Astrocyte (in vitro differentiated cells and primary cell): ENCODE data around the gene LRRC73. TPM values are rescaled to one million over a fixed set of nuclear protein-coding genes. Genes with fewer than 3 reads are reported as not detected.

Experiments used
- DNase-seq: peaks from one replicate; pipeline ENCODE4 v3.0.0-alpha.2; 2010; ENCODE audit warnings: low read depth
- FAIRE-seq: peaks from 2 replicates; lab custom pipeline; 2011; peaks lifted over from hg19 to GRCh38; lab: Jason Lieb, UNC
- H2AFZ ChIP-seq: 2 replicates; pipeline ENCODE4 v1.6.0; 2012; ENCODE audit warnings: low read depth, low read length, inconsistent platforms
- H3K27ac ChIP-seq: 2 replicates; pipeline ENCODE4 v1.5.1; 2011; ENCODE audit warnings: low read depth, low read length, inconsistent platforms
- H3K27me3 ChIP-seq: 2 replicates; pipeline ENCODE4 v1.6.0; 2011; ENCODE audit warnings: low read length, inconsistent platforms; ENCODE audit not compliant: insufficient read depth
- H3K36me3 ChIP-seq: 2 replicates; pipeline ENCODE4 v1.5.1; 2011; ENCODE audit warnings: low read length, inconsistent platforms; ENCODE audit not compliant: insufficient read depth
- H3K4me1 ChIP-seq: 2 replicates; pipeline ENCODE4 v1.5.1; 2011; ENCODE audit warnings: low read length, inconsistent platforms; ENCODE audit not compliant: insufficient read depth
- H3K4me2 ChIP-seq: 2 replicates; pipeline ENCODE4 v1.6.0; 2012; ENCODE audit warnings: low read length, inconsistent platforms
- H3K4me3 ChIP-seq: 2 replicates; pipeline ENCODE4 v1.5.1; 2011; ENCODE audit warnings: low read depth, mild to moderate bottlenecking, low read length, inconsistent platforms; ENCODE audit not compliant: insufficient read depth
- H3K79me2 ChIP-seq: 2 replicates; pipeline ENCODE4 v1.6.0; 2012; ENCODE audit warnings: mild to moderate bottlenecking, low read length, inconsistent platforms; ENCODE audit not compliant: insufficient read depth
- H3K9ac ChIP-seq: 2 replicates; pipeline ENCODE4 v1.6.0; 2012; ENCODE audit warnings: mild to moderate bottlenecking, low read length, inconsistent platforms
- H3K9me3 ChIP-seq: 2 replicates; pipeline ENCODE4 v1.5.1; 2012; ENCODE audit warnings: low read depth, mild to moderate bottlenecking, low read length, inconsistent platforms; ENCODE audit not compliant: insufficient read depth
- H4K20me1 ChIP-seq: 2 replicates; pipeline ENCODE4 v1.6.0; 2012; ENCODE audit warnings: low read length, inconsistent platforms; ENCODE audit not compliant: insufficient read depth
- H3K27ac Mint-ChIP-seq: one replicate; pipeline ENCODE4 v1.8.0; 2021; ENCODE audit warnings: mild to moderate bottlenecking, mixed read lengths; ENCODE audit not compliant: unreplicated experiment
- H3K27me3 Mint-ChIP-seq: one replicate; pipeline ENCODE4 v1.8.0; 2021; ENCODE audit warnings: low read depth, mixed read lengths; ENCODE audit not compliant: unreplicated experiment
- H3K36me3 Mint-ChIP-seq: one replicate; pipeline ENCODE4 v1.8.0; 2021; ENCODE audit warnings: low read depth, mixed read lengths; ENCODE audit not compliant: unreplicated experiment
- H3K4me1 Mint-ChIP-seq: one replicate; pipeline ENCODE4 v1.8.0; 2021; ENCODE audit warnings: low read depth, mixed read lengths; ENCODE audit not compliant: unreplicated experiment
- H3K4me3 Mint-ChIP-seq: one replicate; pipeline ENCODE4 v1.8.0; 2021; ENCODE audit warnings: mild to moderate bottlenecking, moderate library complexity, mixed read lengths; ENCODE audit not compliant: unreplicated experiment
- H3K9me3 Mint-ChIP-seq: one replicate; pipeline ENCODE4 v1.8.0; 2021; ENCODE audit warnings: mild to moderate bottlenecking, mixed read lengths; ENCODE audit not compliant: unreplicated experiment
- CTCF ChIP-seq: IDR thresholded peaks from 2 replicates; pipeline ENCODE4 v1.5.1; 2011; ENCODE audit warnings: low read depth, mild to moderate bottlenecking, inconsistent platforms, low read length, moderate library complexity; ENCODE audit not compliant: insufficient read depth
- EZH2 ChIP-seq: IDR thresholded peaks from 2 replicates; pipeline ENCODE4 v1.6.1; 2012; ENCODE audit warnings: mild to moderate bottlenecking, low read length, inconsistent platforms; ENCODE audit not compliant: insufficient read depth
- total RNA-seq: library from RNA; stranded (reverse); gene quantifications from 2 replicates; pipeline ENCODE4 v1.2.1, GENCODE V29; 2021

Gene LRRC73
- total RNA-seq, 1 donor from 2014 or later: 0.30 TPM

- TF ChIP-seq CTCF: no peak
- TF ChIP-seq EZH2: no peak
- no peak overlapping the region for H3K9ac ChIP-seq
- FAIRE-seq: no peak
These were observed 6.7 kb downstream of the LRRC73 start for GRCh38 chr6:43503443-43503842.

GRCh38 chr6:43502666-43503065, 7.5 kb downstream of the LRRC73 start:
- H3K27ac Mint-ChIP-seq: no peak overlapping the region
- Histone ChIP-seq H3K27ac (no peak overlapping the region), H3K9ac (no peak overlapping the region), H3K4me3 (no peak overlapping the region), H3K36me3 (peaks cover 26% of the 10 kb centered on the region), H3K4me2 (no peak overlapping the region), H3K79me2 (peaks cover under 1% of the 10 kb centered on the region), H3K9me3 (no peaks in the 10 kb centered on the region), H3K27me3 (no peaks in the 10 kb centered on the region), H4K20me1 (peaks cover 26% of the 10 kb centered on the region), H2AFZ (no peak overlapping the region), H3K4me1 (no peaks in the 10 kb centered on the region)
- H3K36me3 Mint-ChIP-seq: peaks cover 33% of the 10 kb centered on the region
- H3K4me1 Mint-ChIP-seq: peaks cover 3% of the 10 kb centered on the region
- H3K27me3 Mint-ChIP-seq: peaks cover 2% of the 10 kb centered on the region
- no peaks in the 10 kb centered on the region for H3K9me3 Mint-ChIP-seq
- DNase-seq: no peak
- no peak for TF ChIP-seq CTCF
- no peak for TF ChIP-seq EZH2
- H3K4me3 Mint-ChIP-seq: no peak overlapping the region
- no peak for FAIRE-seq

More at GRCh38 chr6:43503443-43503842, 6.7 kb downstream of the LRRC73 start:
- H3K4me3 Mint-ChIP-seq: no peak overlapping the region
- Histone ChIP-seq H4K20me1 (peaks cover 20% of the 10 kb centered on the region), H3K27ac (no peak overlapping the region), H2AFZ (no peak overlapping the region), H3K9me3 (no peaks in the 10 kb centered on the region), H3K27me3 (no peaks in the 10 kb centered on the region), H3K4me1 (no peaks in the 10 kb centered on the region), H3K4me2 (no peak overlapping the region), H3K79me2 (no peaks in the 10 kb centered on the region), H3K36me3 (peaks cover 26% of the 10 kb centered on the region), H3K4me3 (no peak overlapping the region)
- H3K27me3 Mint-ChIP-seq: peaks cover 9% of the 10 kb centered on the region
- H3K27ac Mint-ChIP-seq: no peak overlapping the region
- peaks cover 32% of the 10 kb centered on the region for H3K36me3 Mint-ChIP-seq
- no peak for DNase-seq
- H3K4me1 Mint-ChIP-seq: no peaks in the 10 kb centered on the region
- no peaks in the 10 kb centered on the region for H3K9me3 Mint-ChIP-seq

GRCh38 chr6:43500921-43501320, 9.2 kb downstream of the LRRC73 start:
- Mint-ChIP-seq H3K9me3 (no peaks in the 10 kb centered on the region), H3K4me1 (peaks cover 15% of the 10 kb centered on the region), H3K27me3 (no peaks in the 10 kb centered on the region), H3K36me3 (peaks cover 32% of the 10 kb centered on the region), H3K4me3 (no peak overlapping the region), H3K27ac (no peak overlapping the region)
- Histone ChIP-seq H4K20me1 (peaks cover 34% of the 10 kb centered on the region), H3K9ac (no peak overlapping the region), H3K27me3 (no peaks in the 10 kb centered on the region), H3K4me1 (peaks cover 15% of the 10 kb centered on the region), H3K36me3 (peaks cover 26% of the 10 kb centered on the region), H3K27ac (no peak overlapping the region), H3K9me3 (no peaks in the 10 kb centered on the region), H3K4me3 (no peak overlapping the region), H2AFZ (no peak overlapping the region), H3K4me2 (no peak overlapping the region), H3K79me2 (peaks cover 8% of the 10 kb centered on the region)
- DNase-seq (no peak), FAIRE-seq (no peak)
- TF ChIP-seq CTCF (no peak), EZH2 (no peak)
